Loucy (cell line): ENCODE data around the gene NR2C2.

Experiments used
- H2AFZ ChIP-seq: fragments of 200-600 bp; sonication (generic); 2 replicates; pipeline ENCODE4 v1.6.0; 2016; ENCODE audit warnings: antibody characterized with exemption, mild to moderate bottlenecking, low read length, moderate library complexity
- H3F3A ChIP-seq: fragments of 200-600 bp; 2 replicates; pipeline ENCODE4 v1.6.0; 2016; ENCODE audit warnings: antibody characterized with exemption, low read depth, mild to moderate bottlenecking
- H3K27me3 ChIP-seq: fragments of 200-600 bp; sonication (generic); 2 replicates; pipeline ENCODE4 v1.6.1; 2014; ENCODE audit warnings: low read length, mild to moderate bottlenecking; ENCODE audit not compliant: insufficient read depth, poor library complexity, severe bottlenecking
- H3K36me3 ChIP-seq: fragments of 200-600 bp; sonication (generic); 2 replicates; pipeline ENCODE4 v1.6.1; 2016; ENCODE audit warnings: low read length; ENCODE audit not compliant: insufficient read depth
- H3K4me1 ChIP-seq: fragments of 200-600 bp; sonication (generic); 2 replicates; pipeline ENCODE4 v1.5.1; 2014; ENCODE audit warnings: low read length, mild to moderate bottlenecking; ENCODE audit not compliant: insufficient read depth, poor library complexity, severe bottlenecking
- H3K4me2 ChIP-seq: fragments of 200-600 bp; sonication (generic); 2 replicates; pipeline ENCODE4 v1.6.0; 2014; ENCODE audit warnings: antibody characterized with exemption, low read length, low read depth, mild to moderate bottlenecking; ENCODE audit not compliant: poor library complexity, severe bottlenecking
- H3K4me3 ChIP-seq: fragments of 200-600 bp; sonication (generic); 2 replicates; pipeline ENCODE4 v1.5.1; 2014; ENCODE audit warnings: low read length, mild to moderate bottlenecking, mixed read lengths; ENCODE audit not compliant: poor library complexity, severe bottlenecking
- H3K79me2 ChIP-seq: fragments of 200-600 bp; sonication (generic); 2 replicates; pipeline ENCODE4 v1.6.1; 2014; ENCODE audit warnings: low read length; ENCODE audit not compliant: insufficient read depth
- H3K9ac ChIP-seq: fragments of 200-600 bp; sonication (generic); 2 replicates; pipeline ENCODE4 v1.6.0; 2014; ENCODE audit warnings: mild to moderate bottlenecking, low read depth, low read length, moderate library complexity; ENCODE audit not compliant: poor library complexity, severe bottlenecking
- H3K9me2 ChIP-seq: fragments of 200-600 bp; sonication (generic); replicated peaks from 2 replicates; pipeline ENCODE4 v1.6.1; 2016; ENCODE audit warnings: low read depth, low read length, mixed read lengths
- H3K9me3 ChIP-seq: fragments of 200-600 bp; sonication (generic); 2 replicates; pipeline ENCODE4 v1.6.1; 2014; ENCODE audit warnings: mild to moderate bottlenecking, antibody characterized with exemption, low read length, low read depth; ENCODE audit not compliant: insufficient read depth
- H4K20me1 ChIP-seq: fragments of 200-600 bp; sonication (generic); 2 replicates; pipeline ENCODE4 v1.6.0; 2014; ENCODE audit warnings: antibody characterized with exemption, low read length, mild to moderate bottlenecking; ENCODE audit not compliant: insufficient read depth, poor library complexity, severe bottlenecking
- EZH2phosphoT487 ChIP-seq: fragments of 200-600 bp; IDR thresholded peaks from 2 replicates; pipeline ENCODE4 v1.6.1; 2018; ENCODE audit warnings: antibody characterized with exemption, mild to moderate bottlenecking, moderate library complexity, borderline replicate concordance
- TF ChIP-seq, protein P1 (sequence below): fragments of 200-600 bp; sonication (generic); conservative IDR thresholded peaks from 2 replicates; pipeline ENCODE4 v1.5.1; 2014; ENCODE audit warnings: mild to moderate bottlenecking, antibody characterized with exemption, low read length

Gene NR2C2

DNA sequence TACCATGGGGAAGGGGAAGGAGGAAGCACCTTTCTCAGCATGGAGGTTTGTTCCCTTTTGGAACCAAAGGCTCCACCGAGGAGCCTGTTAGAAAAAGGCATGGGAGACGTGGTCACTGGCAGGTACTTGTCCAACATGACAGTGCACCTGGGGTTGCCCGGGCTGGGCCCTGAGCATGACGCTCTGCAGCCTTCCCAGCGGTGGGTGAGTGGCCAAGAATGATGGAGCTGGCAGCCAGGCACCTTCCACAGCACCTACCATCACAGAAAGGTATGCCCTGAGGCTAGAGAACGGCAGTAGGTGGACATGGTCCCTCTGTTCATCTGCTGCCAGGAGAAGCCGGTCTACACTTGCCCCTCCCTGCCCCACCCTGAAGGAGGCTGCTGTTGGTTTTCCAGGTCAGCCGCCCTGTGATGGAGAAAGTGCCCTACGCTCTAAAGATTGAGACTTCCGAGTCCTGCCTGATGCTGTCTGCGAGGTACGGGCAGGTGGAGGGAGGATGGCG, 29.0 kb upstream of the NR2C2 start:
- Histone ChIP-seq H3K36me3 (no peaks in the 10 kb centered on the region), H3F3A (no peaks in the 10 kb centered on the region), H3K9ac (no peak overlapping the region), H3K9me3 (no peaks in the 10 kb centered on the region), H3K4me3 (no peak overlapping the region), H3K27me3 (no peaks in the 10 kb centered on the region), H3K4me2 (no peak overlapping the region), H3K9me2 (no peaks in the 10 kb centered on the region), H2AFZ (no peak overlapping the region), H4K20me1 (no peaks in the 10 kb centered on the region), H3K4me1 (no peaks in the 10 kb centered on the region), H3K79me2 (no peaks in the 10 kb centered on the region)
- TF ChIP-seq, protein P1, sequence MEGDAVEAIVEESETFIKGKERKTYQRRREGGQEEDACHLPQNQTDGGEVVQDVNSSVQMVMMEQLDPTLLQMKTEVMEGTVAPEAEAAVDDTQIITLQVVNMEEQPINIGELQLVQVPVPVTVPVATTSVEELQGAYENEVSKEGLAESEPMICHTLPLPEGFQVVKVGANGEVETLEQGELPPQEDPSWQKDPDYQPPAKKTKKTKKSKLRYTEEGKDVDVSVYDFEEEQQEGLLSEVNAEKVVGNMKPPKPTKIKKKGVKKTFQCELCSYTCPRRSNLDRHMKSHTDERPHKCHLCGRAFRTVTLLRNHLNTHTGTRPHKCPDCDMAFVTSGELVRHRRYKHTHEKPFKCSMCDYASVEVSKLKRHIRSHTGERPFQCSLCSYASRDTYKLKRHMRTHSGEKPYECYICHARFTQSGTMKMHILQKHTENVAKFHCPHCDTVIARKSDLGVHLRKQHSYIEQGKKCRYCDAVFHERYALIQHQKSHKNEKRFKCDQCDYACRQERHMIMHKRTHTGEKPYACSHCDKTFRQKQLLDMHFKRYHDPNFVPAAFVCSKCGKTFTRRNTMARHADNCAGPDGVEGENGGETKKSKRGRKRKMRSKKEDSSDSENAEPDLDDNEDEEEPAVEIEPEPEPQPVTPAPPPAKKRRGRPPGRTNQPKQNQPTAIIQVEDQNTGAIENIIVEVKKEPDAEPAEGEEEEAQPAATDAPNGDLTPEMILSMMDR = no peak
- TF ChIP-seq EZH2phosphoT487 = no peak

DNA sequence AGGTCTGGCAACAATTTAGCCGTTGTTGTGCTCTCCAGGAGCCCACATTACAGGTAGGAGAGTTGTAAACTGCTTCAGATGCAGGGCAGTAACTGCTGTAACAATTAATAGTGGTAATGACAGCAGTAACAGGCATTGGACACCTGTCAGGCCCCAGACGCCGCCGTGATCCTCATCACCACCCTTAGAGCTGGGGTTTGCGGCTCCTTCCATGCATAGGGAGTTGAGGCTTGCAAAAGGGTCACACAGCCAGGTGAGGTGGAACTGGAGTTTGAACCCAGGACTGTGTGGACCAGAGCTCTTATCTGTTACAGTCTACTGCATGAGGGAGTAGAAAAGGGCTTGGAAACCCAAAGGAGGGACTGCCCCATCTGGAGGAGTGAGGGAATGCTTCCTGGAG, 26.8 kb upstream of the NR2C2 start:
- Histone ChIP-seq H3K9ac (no peak overlapping the region), H3K27me3 (no peaks in the 10 kb centered on the region), H2AFZ (no peak overlapping the region; the same call in 1 of the 2 replicates), H3F3A (no peaks in the 10 kb centered on the region), H3K9me3 (no peaks in the 10 kb centered on the region), H3K36me3 (no peaks in the 10 kb centered on the region), H3K4me3 (no peak overlapping the region), H3K4me1 (no peaks in the 10 kb centered on the region), H3K4me2 (no peak overlapping the region), H3K79me2 (no peaks in the 10 kb centered on the region), H4K20me1 (no peaks in the 10 kb centered on the region), H3K9me2 (no peaks in the 10 kb centered on the region)
- no peak for TF ChIP-seq EZH2phosphoT487
- TF ChIP-seq, protein P1 = no peak

DNA sequence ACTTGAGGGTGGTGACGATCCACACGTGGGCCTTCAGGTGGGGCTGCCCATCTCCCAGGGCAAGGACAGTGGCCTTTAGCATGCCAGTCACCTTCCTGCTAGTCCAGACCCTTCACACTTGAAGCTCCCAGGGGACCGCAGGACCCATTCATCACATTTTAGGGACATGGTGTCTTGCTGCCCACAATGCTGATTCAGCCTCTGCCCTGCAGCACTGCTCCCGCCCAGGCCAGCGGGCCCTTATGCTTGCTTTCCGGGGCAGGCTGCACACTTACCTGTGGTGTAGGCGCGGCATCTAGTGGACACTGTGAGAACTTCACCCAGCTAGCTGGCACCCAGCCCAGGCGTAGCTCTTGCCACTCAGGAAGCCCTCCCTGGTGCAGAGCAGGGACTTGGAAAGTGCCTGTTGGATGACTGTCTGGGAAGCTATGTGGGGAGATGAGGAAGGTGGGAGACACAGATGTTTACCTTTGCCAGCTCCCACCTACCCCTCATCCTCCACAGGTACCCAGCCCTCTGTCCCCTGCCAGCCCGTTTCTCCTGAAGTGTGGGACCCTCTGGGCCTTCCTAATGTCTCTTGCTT, 26.3 kb upstream of the NR2C2 start:
- Histone ChIP-seq H3K9me2 (no peaks in the 10 kb centered on the region), H3K9me3 (no peaks in the 10 kb centered on the region), H3K4me1 (peaks cover 4% of the 10 kb centered on the region), H3K36me3 (no peaks in the 10 kb centered on the region), H3K79me2 (no peaks in the 10 kb centered on the region), H4K20me1 (no peaks in the 10 kb centered on the region), H2AFZ (peak overlapping the region; percentile 69; the same call in 1 of the 2 replicates), H3K4me3 (no peak overlapping the region), H3F3A (no peaks in the 10 kb centered on the region), H3K9ac (no peak overlapping the region), H3K27me3 (no peaks in the 10 kb centered on the region), H3K4me2 (no peak overlapping the region)
- TF ChIP-seq, protein P1 = peak; percentile 94
- no peak for TF ChIP-seq EZH2phosphoT487
